ENCODE results near the gene BEND4. TPM values are rescaled to one million over a fixed set of nuclear protein-coding genes. Genes with fewer than 3 reads are reported as not detected.

Gene BEND4
- total RNA-seq, 4 donors from 2014 or later, result 0.38 TPM; not detected in 3

GRCh38 chr4:42067264-42067663 is 85.2 kb downstream of the BEND4 start:
- no peak for TF ChIP-seq CTCF (IDR thresholded peaks at IDR 0.05; ENCODE audit: low read depth)

- no peak for TF ChIP-seq CTCF (IDR thresholded peaks at IDR 0.05; ENCODE audit: low read depth)
Observed at GRCh38 chr4:42066402-42066801, 86.1 kb downstream of the BEND4 start.

Other genes starting within 250 kb of the BEND4 start
- 10 to 100 TPM; 29.0 to 51.5 (median 39.3) TPM for gene TMEM33, start 217.2 kb downstream of the BEND4 start, total RNA-seq
- under 1 TPM; 0.22 to 0.85 (median 0.62) TPM for gene DCAF4L1, start 170.9 kb downstream of the BEND4 start, total RNA-seq
- 10 to 100 TPM; 34.3 to 44.5 (median 37.4) TPM for gene SLC30A9, start 162.1 kb downstream of the BEND4 start, total RNA-seq
- 1 to 10 TPM in 3 of 4 donors, under 1 TPM in 1; 0.68 to 4.6 (median 2.4) TPM for gene SHISA3, start 244.8 kb upstream of the BEND4 start, total RNA-seq

Measured in subcutaneous adipose tissue (tissue), 4 donors.